ENCODE results near the gene STAT3. TPM values are rescaled to one million over a fixed set of nuclear protein-coding genes. Genes with fewer than 3 reads are reported as not detected.
A peak's percentile ranks its signal among the peaks of the same experiment; 100 is the strongest.

The STAT3 gene
- total and polyA plus RNA-seq, 9 of the 15 experiments (the other 6 are each of a cell fraction or from before 2014, with no cell fraction given): 90.0 to 179 (median 114) TPM

DNA sequence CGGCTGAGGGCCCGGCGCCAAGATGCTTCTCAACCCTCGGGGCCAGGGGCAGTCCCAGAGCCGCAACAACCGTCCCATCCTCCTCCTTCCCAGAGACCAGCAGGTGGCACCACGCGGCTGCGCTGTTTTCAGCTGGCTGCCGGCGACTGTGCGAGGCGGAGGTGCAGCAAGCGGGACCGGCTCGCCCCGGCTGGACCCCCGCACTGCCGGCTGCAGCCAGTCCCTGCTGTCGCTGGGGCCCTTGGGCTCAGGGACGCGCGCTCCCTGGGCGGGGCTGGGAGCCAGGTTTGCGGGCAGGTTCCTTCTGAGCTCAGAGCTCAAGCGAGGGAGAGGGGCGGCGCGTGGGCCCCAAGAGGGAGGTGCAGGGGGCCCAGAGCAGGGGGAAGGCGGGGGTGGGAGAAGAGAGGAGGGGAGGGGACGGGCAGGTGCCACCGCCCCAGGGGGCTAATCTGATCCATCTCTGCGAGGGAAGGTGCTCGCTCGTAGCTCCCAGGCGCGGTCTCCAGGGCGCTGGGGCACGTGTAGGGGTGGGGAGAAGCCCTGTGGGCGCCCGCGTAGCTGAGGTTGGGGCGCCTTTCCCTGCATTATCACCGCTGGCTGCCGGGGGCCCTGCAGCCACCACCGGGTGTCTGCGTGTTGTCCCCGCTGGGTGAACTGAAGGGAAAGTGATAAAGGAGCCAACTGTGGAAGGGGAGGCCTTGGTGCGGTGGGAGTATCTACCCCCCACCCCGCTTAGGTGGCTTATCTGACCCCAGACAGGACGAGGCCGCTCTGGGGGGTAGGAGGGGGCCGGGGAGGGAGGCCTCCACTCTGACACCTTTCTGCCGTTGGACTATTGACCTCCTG lies 75.7 kb downstream of the STAT3 start (continued):
- TF ChIP-seq, protein P1, sequence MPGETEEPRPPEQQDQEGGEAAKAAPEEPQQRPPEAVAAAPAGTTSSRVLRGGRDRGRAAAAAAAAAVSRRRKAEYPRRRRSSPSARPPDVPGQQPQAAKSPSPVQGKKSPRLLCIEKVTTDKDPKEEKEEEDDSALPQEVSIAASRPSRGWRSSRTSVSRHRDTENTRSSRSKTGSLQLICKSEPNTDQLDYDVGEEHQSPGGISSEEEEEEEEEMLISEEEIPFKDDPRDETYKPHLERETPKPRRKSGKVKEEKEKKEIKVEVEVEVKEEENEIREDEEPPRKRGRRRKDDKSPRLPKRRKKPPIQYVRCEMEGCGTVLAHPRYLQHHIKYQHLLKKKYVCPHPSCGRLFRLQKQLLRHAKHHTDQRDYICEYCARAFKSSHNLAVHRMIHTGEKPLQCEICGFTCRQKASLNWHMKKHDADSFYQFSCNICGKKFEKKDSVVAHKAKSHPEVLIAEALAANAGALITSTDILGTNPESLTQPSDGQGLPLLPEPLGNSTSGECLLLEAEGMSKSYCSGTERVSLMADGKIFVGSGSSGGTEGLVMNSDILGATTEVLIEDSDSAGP (CRISPR knock-in tag; IDR thresholded peaks at IDR 0.05): no peak
- TF ChIP-seq ZNF212 (CRISPR knock-in tag; IDR thresholded peaks at IDR 0.05) (0 out of 2 replicates have a peak, but pooled peaks have one; percentile 50), ZNF445 (CRISPR knock-in tag; IDR thresholded peaks at IDR 0.05; ENCODE audit: low read depth) (peak; percentile 18; the same call in 1 of the 2 replicates), RBM39 (optimal IDR thresholded peaks at IDR 0.05; ENCODE audit: low read depth, low read length) (no peak), TGIF2 (CRISPR knock-in tag; IDR thresholded peaks at IDR 0.05) (no peak), ZBTB8A (IDR thresholded peaks at IDR 0.05; ENCODE audit: partially characterized antibody) (no peak), SMARCC2 (IDR thresholded peaks at IDR 0.05; ENCODE audit: low read depth) (no peak), DPF2 (IDR thresholded peaks at IDR 0.05) (peak; percentile 89), SIN3B (IDR thresholded peaks at IDR 0.05; ENCODE audit: low read depth) (no peak), KLF13 (tag; IDR thresholded peaks at IDR 0.05; ENCODE audit: borderline replicate concordance, low read depth) (peak; percentile 19; the same call in 1 of the 2 replicates), RFX7 (CRISPR knock-in tag; IDR thresholded peaks at IDR 0.05) (no peak), ZNF316 (IDR thresholded peaks at IDR 0.05) (no peak), ZNF311 (CRISPR knock-in tag; IDR thresholded peaks at IDR 0.05) (peak; percentile 73)
- TF ChIP-seq, protein P2, sequence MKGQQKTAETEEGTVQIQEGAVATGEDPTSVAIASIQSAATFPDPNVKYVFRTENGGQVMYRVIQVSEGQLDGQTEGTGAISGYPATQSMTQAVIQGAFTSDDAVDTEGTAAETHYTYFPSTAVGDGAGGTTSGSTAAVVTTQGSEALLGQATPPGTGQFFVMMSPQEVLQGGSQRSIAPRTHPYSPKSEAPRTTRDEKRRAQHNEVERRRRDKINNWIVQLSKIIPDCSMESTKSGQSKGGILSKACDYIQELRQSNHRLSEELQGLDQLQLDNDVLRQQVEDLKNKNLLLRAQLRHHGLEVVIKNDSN (CRISPR knock-in tag; IDR thresholded peaks at IDR 0.05): peak; percentile 83
- TF ChIP-seq, protein P3, sequence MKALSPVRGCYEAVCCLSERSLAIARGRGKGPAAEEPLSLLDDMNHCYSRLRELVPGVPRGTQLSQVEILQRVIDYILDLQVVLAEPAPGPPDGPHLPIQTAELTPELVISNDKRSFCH (CRISPR knock-in tag; IDR thresholded peaks at IDR 0.05): no peak
- TF ChIP-seq, protein P3 (tag; IDR thresholded peaks at IDR 0.05): 0 out of 2 replicates have a peak, but pooled peaks have one; percentile 1
- TF ChIP-seq, protein P4, sequence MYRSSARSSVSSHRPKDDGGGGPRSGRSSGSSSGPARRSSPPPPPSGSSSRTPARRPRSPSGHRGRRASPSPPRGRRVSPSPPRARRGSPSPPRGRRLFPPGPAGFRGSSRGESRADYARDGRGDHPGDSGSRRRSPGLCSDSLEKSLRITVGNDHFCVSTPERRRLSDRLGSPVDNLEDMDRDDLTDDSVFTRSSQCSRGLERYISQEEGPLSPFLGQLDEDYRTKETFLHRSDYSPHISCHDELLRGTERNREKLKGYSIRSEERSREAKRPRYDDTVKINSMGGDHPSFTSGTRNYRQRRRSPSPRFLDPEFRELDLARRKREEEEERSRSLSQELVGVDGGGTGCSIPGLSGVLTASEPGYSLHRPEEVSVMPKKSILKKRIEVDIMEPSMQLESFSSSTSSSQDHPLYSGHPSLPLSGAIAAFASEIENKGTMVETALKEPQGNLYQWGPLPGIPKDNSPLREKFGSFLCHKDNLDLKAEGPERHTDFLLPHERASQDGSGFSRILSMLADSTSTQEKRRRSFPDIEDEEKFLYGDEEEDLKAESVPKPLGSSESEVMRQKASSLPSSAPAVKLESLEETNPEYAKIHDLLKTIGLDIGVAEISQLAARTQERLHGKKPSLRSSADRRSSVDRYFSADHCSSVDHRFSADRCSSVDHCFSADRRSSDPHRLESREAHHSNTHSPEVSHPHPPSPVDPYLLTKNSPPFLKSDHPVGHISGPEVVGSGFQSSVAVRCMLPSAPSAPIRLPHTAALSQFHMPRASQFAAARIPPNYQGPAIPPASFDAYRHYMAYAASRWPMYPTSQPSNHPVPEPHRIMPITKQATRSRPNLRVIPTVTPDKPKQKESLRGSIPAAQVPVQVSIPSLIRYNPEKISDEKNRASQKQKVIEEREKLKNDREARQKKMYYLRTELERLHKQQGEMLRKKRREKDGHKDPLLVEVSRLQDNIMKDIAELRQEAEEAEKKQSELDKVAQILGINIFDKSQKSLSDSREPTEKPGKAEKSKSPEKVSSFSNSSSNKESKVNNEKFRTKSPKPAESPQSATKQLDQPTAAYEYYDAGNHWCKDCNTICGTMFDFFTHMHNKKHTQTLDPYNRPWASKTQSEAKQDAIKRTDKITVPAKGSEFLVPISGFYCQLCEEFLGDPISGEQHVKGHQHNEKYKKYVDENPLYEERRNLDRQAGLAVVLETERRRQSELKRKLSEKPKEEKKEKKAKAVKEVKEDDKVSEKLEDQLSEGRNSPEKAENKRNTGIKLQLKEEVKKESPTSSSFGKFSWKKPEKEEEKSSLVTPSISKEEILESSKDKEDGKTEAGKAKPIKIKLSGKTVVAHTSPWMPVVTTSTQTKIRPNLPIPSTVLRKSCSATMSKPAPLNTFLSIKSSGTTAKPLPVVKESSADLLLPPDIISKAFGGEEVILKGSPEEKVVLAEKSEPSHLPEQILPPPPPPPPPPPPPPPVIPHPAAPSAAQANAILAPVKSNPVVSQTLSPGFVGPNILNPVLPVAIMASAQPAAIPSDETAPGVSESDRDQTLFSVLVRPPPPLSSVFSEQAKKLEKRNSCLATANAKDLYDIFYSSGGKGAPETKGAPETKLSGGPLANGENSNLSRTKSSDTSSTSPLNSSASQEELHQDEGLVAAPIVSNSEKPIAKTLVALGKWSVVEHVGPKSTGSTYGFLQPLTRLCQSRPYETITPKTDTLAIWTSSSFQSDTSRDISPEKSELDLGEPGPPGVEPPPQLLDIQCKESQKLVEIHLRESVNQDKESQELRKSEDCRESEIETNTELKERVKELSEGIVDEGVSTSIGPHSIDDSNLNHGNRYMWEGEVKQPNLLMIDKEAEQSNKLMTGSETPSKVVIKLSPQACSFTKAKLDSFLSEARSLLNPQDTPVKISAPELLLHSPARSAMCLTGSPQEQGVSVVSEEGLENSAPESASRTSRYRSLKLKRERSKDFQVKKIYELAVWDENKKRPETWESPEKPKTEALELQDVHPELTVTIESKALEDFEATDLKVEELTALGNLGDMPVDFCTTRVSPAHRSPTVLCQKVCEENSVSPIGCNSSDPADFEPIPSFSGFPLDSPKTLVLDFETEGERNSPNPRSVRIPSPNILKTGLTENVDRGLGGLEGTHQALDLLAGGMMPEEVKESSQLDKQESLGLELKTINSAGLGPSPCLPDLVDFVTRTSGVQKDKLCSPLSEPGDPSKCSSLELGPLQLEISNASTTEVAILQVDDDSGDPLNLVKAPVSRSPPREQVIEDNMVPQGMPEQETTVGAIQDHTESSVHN (IDR thresholded peaks at IDR 0.05; ENCODE audit: borderline replicate concordance in 1 of 2, low read depth in 1 of 2): peak in 1 of 2 experiments; percentile 18; a peak in 1 of 4 replicates
